Gastrocnemius medialis (tissue), 4 donors: ENCODE measurements around the gene MRTFA.

Experiments
- POLR2A ChIP-seq, 2 donors: fragments of 450-650 bp; IDR thresholded peaks; one replicate each; pipeline ENCODE4 v1.6.1; 2017; ENCODE audit warnings: antibody characterized with exemption in 2 of 2, mild to moderate bottlenecking in 2 of 2, moderate library complexity in 2 of 2
- TF ChIP-seq, protein P1 (sequence below), 5 experiments: fragments of 450-650 bp in 3 of 5; fragments of 200-600 bp in 2 of 5; sonication (generic) in 2 of 5; IDR thresholded peaks in 4 of 5; conservative IDR thresholded peaks in 1 of 5; 1 replicate in 4 of 5; 2 replicates in 1 of 5; pipeline ENCODE4 v1.5.1; 2016 to 2019; ENCODE audit warnings: antibody characterized with exemption in 5 of 5, mild to moderate bottlenecking in 3 of 5, moderate library complexity in 3 of 5

- TF ChIP-seq, protein P1, sequence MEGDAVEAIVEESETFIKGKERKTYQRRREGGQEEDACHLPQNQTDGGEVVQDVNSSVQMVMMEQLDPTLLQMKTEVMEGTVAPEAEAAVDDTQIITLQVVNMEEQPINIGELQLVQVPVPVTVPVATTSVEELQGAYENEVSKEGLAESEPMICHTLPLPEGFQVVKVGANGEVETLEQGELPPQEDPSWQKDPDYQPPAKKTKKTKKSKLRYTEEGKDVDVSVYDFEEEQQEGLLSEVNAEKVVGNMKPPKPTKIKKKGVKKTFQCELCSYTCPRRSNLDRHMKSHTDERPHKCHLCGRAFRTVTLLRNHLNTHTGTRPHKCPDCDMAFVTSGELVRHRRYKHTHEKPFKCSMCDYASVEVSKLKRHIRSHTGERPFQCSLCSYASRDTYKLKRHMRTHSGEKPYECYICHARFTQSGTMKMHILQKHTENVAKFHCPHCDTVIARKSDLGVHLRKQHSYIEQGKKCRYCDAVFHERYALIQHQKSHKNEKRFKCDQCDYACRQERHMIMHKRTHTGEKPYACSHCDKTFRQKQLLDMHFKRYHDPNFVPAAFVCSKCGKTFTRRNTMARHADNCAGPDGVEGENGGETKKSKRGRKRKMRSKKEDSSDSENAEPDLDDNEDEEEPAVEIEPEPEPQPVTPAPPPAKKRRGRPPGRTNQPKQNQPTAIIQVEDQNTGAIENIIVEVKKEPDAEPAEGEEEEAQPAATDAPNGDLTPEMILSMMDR (IDR thresholded peaks at IDR 0.05 in 4 of 5, conservative IDR thresholded peaks at IDR 0.05 in 1 of 5), result no peak
- no peak for TF ChIP-seq POLR2A (IDR thresholded peaks at IDR 0.05)
Measured at GRCh38 chr22:40407831-40408717, 228.4 kb downstream of the MRTFA start.
